Right renal cortex interstitium (tissue), 3 donors: Measurements from ENCODE around the gene PKIB. TPM values are rescaled to one million over a fixed set of nuclear protein-coding genes. Genes with fewer than 3 reads are reported as not detected.
A peak's percentile ranks its signal among the peaks of the same experiment; 100 is the strongest.
"Not testable (repeated sequence)": the region's sequence is repeated elsewhere in the genome, so short reads cannot be mapped to it uniquely, and the experiment has no call there.

ENCODE experiments used
- DNase-seq, 3 donors: peaks; one replicate each; pipeline ENCODE4 v3.0.0-alpha.2; 2013; ENCODE audit warnings: low read depth in 3 of 3, low spot score in 2 of 3
- polyA plus RNA-seq, 3 donors: library from polyadenylated mRNA; unstranded; fragments of 120-200 nt; gene quantifications; one replicate each; pipeline ENCODE4 v1.2.1, GENCODE V29; 2013; ENCODE audit not compliant: insufficient read length in 3 of 3

PKIB gene
- 1 to 10 TPM; 1.7 to 2.0 (median 1.8) TPM for polyA plus RNA-seq

GRCh38 chr6:122609881-122610689, at the start of gene PKIB:
Gene PKIB (plus strand): TSS chr6:122610405. CDS start chr6:122717795, 107,390 bp downstream.
- peak in 2 of 3 donors; percentile 29 to 63 for DNase-seq

- DNase-seq = no peak
Measured at GRCh38 chr6:122563364-122564052, 46.7 kb upstream of the PKIB start.

GRCh38 chr6:122564230-122564629, 46.0 kb upstream of the PKIB start:
- no peak for DNase-seq

- DNase-seq = no peak
Measured at GRCh38 chr6:122565708-122566107, 44.5 kb upstream of the PKIB start.

GRCh38 chr6:122567034-122567433, 43.2 kb upstream of the PKIB start:
- DNase-seq = no peak

GRCh38 chr6:122568350-122568749, 41.9 kb upstream of the PKIB start:
- no peak for DNase-seq

GRCh38 chr6:122568797-122569221, 41.4 kb upstream of the PKIB start:
- DNase-seq = no peak

- DNase-seq = no peak
Measured at GRCh38 chr6:122569230-122569771, 40.9 kb upstream of the PKIB start.

GRCh38 chr6:122571888-122572287, 38.3 kb upstream of the PKIB start:
- no peak for DNase-seq

GRCh38 chr6:122576888-122577287, 33.3 kb upstream of the PKIB start:
- DNase-seq = no peak

GRCh38 chr6:122578961-122579360, 31.2 kb upstream of the PKIB start:
- DNase-seq = no peak

- DNase-seq = no peak
Measured at GRCh38 chr6:122580737-122581136, 29.5 kb upstream of the PKIB start.

GRCh38 chr6:122589115-122589514, 21.1 kb upstream of the PKIB start:
- DNase-seq = no peak

GRCh38 chr6:122598295-122598694, 11.9 kb upstream of the PKIB start:
- DNase-seq = not testable (repeated sequence)

- DNase-seq = no peak
Measured at GRCh38 chr6:122604676-122605075, 5.5 kb upstream of the PKIB start.

GRCh38 chr6:122610690-122611455, 668 bp downstream of the PKIB start:
- DNase-seq = peak in 1 of 3 donors; percentile 17

- DNase-seq = no peak
Measured at GRCh38 chr6:122612838-122613237, 2.6 kb downstream of the PKIB start.

GRCh38 chr6:122614303-122614702, 4.1 kb downstream of the PKIB start:
- DNase-seq = no peak

- no peak for DNase-seq
Measured at GRCh38 chr6:122615409-122615808, 5.2 kb downstream of the PKIB start.

- DNase-seq = no peak
Measured at GRCh38 chr6:122616877-122617276, 6.7 kb downstream of the PKIB start.

GRCh38 chr6:122619309-122619708, 9.1 kb downstream of the PKIB start:
- no peak for DNase-seq
